Activated naive CD4-positive, alpha-beta T cell treated with anti-CD3 and anti-CD28 coated beads, Interleukin-2, amount 50 U/mL, for 16 hours (primary cell): ENCODE measurements around the gene SCAPER.
"Not testable (repeated sequence)": the region's sequence is repeated elsewhere in the genome, so short reads cannot be mapped to it uniquely, and the experiment has no call there.

ENCODE experiments used
- DNase-seq: peaks from one replicate; pipeline ENCODE4 v3.0.0-alpha.2; 2020

The SCAPER gene

DNA sequence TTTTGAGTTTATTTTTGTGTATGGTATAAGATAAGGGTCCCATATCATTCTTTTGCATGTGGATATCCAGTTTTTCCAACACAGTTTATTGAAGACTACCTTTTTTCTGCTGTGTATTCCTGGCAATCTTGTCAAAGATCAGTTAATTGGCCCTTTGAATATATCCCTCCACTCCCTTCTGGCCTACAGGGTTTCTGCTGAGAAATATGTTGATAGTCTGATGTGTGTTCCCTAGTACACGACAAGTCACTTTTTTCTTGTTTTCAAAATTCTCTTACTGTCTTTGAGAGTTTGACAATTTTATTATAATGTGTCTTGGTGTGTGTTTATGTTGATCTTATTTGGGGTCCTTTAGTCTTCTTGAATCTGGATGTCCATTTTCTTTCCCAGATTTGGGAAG lies 439.4 kb downstream of the SCAPER start:
- no peak for DNase-seq

DNA sequence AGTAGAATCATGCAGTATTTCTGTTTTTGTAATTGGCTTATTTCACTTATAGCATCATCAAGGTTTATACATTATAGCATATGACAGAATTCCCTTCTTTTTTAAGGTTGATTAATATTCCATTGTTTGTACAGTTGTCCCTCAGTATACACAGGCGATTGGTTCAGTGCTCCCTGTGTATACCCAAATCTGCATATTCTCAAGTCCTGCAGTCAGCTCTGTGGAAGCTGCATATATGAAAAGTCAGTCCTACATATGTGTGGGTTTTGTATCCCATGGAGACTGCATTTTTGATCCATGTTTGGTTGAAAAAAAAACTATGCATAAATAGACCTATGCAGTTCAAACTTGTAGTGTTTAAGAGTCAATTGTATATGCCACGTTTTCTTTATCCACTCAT lies 440.9 kb downstream of the SCAPER start:
- DNase-seq, result no peak

DNA sequence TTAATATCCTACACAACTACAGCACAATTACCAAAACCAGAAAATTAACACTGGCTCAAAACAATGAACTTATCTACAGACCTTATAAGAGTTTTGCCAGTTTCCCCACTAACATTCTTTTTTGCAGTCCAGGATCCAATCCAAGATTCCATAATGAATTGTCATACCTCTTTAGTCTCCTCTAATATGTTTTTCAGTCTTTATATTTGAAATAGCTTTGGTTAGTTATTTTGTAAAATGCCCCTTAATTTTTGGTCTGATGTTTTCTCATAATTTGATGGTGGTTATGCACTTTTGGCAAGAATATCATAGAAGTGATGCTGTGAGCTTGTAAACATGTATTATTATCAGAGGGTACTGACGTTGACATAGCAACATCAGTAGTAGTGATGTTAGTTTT lies 444.3 kb downstream of the SCAPER start:
- DNase-seq, result no peak

DNA sequence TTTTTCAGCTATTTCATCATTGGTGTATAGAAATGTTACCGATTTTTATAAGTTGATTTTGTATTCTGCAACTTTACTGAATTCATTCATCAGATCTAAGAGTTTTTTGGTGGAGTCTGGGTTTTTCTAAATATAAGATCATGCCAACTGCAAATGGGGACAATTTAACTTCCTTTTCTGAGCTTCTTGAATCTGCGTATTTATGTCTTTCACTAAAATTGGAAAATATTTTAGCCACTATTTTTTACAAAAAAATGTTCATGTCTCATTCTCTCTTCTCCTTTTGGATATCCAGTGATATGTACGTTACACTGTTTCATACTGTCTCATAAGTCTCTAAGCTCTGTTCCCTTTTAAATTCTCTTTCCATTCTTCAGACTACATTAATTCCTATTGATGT lies 444.8 kb downstream of the SCAPER start:
- no peak for DNase-seq

DNA sequence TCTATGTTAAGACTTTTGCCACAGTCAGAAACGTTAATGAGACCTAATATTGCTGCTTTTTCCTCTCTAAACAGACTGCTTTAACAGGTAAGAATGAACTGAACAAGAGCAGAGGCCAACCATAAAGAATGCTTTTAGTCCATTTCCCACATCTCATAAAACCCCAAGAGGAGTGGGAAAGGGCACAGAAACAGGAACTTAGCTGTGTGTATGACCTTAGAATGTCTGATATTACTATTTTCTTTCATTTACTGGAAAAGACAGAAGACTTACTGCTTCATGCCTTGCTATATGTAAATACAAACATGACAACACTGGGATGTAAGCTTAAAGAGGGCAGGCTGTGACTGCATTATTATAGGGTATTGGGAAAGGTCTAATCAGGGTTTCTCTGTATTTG lies 453.6 kb downstream of the SCAPER start:
- DNase-seq, result no peak

DNA sequence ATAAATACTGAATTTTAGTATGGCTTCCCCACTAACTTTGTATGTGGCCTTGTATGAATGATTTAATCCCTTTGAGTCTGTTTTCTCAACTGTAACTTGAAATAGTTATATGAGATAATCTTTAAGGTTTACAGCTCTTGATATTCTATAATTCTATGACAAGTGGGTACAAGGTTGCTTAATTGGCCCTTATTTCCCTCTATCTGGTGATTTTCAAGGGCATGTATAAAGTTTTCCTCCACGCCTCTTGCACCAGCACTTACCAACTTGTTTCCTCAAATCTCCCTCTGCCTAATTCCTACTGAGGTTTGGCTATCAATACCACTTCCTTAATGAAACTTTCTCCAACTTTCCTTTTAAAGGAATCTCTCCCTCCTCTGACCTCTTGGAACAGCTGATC lies 455.7 kb downstream of the SCAPER start:
- DNase-seq, result no peak

DNA sequence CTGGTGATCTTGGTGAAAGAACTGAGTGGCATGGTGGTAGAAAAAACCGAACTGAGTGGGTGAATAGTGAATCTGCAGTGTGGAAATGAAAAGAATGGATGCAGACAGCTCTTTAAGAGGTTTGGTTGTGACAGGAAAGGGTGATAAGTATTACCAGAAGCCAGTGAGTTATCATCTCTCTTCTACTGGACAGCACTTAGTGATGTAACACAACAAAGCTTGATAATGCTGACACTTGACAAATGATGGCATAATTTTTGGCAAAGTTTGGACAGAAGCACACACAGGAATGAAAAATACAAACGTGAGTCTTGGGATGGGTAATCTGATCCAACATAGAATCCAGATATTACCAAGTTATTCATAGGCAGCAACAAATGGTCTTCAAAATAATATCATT lies 456.4 kb downstream of the SCAPER start:
- DNase-seq, result no peak

DNA sequence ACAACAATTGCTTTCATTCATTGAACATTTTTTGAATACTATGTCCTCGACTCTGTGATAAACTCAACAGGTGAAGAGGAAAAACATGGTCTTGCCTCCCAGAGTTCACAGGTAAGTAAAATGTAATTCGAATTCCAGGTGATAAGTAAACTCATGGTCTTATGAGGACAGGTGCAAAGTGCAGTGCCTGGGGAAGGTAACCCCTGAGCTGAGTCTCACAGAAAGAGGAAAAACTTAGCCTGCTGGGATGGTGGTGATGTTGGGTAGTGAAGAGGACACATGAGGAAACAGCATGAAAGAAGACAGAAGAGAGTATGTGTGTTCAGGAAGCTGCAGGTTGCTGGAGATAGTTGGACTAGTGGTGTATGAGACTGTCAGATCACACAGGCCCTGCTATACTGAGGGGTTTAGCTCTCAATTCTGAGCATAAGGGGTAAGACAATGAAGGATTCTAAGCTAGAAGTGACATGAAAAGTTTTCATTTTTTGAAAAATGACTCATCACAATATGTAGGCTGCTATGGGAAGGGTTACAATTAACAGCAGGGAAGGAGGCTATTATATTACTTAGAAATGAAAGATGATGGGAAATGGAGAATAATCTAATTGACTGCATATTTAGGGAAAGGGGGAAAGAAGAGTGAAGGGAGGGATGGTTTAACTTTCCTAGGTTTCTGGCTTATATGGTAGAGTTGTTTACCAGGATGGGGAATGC lies 457.3 kb downstream of the SCAPER start:
- no peak for DNase-seq

DNA sequence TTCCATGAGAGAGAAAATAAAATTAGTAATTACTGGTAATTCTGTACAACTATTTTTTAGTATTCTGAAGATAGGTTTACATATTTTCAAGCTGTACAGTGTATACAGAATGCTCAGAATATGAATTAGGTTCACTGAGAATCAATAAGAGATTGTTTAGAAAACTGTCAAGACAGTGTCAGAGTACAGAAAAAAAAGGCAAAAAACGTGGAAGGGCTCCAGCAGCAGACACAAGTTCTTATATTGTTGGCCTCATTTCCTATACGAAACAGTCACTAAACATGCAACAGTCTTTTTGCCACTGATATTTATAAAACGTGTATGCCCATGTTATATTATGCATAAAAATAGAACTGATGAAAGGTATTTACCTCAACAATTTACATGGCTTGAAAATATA lies 464.7 kb downstream of the SCAPER start:
- DNase-seq, result no peak

DNA sequence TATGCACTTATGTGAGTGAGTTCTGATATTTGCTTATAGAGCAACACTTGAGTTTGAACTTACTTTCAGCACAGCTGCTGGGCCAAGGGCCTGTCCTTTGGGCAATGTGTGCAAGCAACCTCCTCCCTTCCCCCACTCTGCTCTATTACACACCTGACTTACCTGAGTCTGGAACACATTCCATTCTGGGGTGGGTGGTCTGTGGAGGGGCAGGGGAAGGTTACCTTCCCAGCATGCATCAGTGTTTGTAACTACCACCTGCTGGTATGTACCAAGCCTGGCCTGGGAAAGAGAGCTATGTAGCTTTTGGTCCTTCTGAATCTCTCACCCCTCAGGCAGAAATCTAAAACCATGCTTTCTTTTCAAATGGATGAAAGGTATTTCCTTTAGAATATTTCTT lies 465.6 kb downstream of the SCAPER start:
- DNase-seq, result no peak

DNA sequence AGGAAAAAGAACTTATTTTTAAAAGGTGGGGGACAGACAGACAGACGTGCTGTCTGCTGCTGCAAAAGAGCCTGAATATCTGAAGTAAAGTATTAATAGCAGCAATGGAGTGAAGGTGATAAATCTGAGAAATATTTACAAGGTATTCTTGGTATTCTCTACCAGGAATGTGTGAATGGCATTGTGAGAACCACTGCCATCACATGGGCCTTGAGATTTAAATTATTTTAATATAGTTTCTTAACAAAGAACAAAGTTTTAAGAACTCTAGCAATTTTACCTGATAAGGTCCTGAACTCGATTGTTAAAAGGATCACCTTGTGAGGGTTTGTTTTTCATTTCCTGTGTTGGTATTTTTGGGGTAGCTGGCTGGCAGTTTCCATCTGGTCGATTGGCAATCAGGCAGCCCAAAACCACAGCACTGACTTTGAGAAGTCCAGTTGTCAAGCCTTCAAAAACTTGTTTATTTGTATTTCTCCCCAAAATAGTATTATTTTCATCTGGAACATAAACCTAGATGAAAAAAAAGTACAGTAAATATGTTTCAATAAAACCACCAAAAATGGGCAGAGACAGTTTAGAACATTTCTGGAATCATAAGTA lies 471.2 kb downstream of the SCAPER start:
- DNase-seq, result no peak

DNA sequence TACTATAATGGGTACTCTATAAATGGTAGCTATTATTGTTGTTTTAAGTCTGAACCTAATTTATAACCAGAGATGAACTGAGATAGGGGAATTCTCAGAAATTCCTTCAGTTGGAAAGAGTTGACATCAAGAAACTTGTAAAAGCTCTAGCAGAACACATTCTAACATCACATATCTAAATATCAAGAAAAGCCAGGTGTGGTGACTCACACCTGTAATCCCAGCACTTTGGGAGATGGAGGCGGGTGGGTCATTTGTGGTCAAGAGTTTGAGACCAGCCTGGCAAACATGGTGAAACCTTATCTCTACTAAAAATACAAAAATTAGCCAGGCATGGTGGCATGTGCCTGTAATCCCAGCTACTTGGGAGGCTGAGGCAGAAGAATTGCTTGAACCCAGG lies 472.1 kb downstream of the SCAPER start:
- DNase-seq, result not testable (repeated sequence)

DNA sequence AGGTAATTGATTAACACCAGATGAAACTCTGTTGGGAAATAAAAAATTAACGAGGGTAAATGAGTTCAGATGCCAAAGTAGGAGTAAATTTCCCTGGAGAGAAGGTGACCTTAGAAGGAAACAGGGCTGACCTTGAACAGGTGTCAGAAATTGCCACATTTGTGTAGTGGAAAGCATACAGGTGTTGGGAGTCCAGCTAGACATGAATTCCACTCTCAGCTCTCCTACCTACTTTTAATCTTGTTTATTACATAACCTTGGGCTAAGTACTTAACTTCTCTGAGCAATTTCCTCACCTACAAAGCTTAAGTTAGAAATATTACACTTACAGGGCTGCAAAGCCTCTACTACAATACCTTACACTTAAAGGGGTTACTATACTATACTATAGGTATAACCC lies 472.5 kb downstream of the SCAPER start:
- DNase-seq, result no peak

DNA sequence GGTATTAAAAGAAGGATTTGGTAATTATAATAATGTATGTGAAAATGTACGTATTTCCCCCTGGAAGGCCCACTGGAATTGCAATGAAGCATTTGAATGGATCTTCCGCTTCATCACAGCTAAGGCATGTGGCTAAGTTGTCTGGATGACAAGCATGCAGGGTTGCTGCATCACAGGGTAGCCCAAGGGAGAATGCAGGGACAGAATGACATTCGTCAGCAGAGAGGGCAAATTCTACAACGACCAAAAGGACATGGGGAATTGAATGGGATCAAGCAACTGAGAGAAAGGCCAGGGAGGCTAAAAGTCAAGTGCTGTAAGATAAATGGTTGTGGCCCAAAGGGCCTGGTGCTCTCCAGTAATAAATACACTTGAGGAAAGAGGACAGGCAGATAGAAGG lies 473.2 kb downstream of the SCAPER start:
- no peak for DNase-seq

DNA sequence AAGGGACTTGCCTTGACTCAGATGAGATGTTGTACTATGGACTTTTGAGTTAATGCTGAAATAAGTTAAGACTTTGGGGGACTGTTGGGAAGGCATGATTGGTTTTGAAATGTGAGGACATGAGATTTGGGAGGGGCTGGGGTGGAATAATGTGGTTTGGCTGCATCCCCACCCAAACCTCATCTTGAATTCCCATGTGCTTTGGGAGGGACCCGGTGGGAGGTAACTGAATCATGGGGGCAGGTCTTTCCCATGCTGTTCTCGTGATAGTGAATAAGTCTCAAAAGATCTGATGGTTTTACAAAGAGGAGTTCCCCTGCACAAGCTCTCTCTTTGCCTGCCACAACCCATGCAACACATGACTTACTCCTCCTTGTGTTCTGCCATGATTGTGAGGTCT lies 474.4 kb downstream of the SCAPER start:
- DNase-seq, result not testable (repeated sequence)

DNA sequence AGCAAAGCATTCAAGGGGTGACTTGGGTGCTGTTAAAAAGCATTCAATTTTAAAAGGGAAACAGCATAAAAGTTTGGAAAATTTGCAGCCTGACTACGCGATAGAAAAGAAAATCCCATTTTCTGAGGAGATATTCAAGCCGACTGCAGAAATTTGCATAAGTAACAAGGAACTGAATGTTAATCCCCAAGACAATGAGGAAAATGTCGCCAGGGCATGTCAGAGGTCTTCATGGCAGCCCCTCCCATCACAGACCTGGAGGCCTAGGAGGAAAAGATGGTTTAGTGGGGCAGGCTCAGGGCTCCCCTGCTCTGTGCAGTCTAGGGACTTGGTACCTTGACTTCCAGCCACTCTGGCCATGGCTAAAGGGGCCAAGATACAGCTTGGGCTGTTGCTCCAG lies 475.5 kb downstream of the SCAPER start:
- no peak for DNase-seq

DNA sequence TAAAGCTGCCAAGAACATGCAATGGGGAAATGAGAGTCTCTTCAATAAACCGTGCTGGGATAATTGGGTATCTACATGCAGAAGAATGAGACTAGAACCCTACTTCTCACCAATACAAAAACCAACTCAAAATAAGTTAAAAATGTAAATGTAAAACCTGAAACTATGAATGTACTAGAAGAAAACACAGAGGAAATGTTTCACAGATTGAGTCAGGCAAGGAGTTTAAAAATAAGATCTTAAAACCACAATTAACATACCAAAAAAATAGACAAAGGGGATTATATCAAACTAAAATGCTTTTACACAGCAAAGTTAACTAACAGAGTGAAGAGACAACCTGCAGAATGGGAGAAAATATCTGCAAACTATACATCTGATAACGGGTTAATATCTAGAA lies 478.2 kb downstream of the SCAPER start:
- DNase-seq, result no peak

DNA sequence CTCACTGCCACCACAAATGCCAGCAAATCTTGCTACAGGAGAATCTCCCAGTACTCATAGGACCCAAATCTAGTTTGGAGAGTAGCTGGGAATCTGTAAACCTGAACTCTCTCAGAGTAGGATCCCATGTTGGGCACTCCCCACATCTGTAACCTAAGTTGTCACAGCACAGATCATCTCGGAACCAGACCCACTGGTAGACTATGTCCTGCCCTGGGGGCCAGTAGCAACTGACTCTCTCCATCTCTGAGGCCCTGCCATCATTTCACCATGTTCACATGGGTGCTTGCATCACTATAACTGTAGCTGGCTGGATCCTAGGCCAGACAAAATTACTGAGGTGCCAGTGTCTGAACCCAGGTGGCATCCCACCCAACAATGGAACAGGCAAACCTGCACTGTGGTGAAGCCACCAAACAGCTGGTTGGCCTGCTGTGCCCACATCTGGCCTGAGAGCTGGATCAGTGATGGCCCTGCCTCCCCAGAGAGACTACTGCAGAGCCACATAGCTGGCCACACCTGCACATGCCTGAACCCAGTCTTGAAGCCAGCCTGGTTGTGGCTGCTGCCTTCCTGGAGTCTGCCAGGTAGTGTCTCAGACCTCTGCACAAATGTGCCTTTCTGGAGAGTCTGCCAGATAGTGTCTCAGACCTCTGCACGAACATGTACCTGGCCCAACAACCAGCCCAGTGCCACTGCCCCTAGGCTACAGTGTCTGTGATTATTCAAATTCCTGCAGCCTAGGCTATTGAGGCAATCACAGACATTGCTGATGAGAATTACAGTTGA lies 486.6 kb downstream of the SCAPER start:
- no peak for DNase-seq

DNA sequence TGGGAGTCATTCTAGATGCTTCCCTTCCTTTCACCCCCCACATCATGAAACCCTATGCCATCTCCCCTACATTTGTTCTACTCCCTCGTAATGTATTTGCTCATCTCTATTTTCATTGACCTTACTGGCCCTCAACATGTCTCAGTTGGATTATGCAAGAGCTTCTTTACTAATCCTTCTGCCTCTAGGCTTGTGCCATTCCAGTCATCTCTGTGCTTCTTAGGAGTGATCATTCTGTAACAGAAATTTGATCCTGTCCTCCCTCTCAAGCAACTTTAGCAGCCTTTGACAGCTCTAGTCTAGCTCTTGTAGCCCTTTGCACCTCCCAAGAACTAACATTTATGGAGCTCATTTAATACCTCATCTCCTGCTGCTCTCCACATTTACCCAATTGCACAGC lies 503.9 kb downstream of the SCAPER start:
- no peak for DNase-seq

DNA sequence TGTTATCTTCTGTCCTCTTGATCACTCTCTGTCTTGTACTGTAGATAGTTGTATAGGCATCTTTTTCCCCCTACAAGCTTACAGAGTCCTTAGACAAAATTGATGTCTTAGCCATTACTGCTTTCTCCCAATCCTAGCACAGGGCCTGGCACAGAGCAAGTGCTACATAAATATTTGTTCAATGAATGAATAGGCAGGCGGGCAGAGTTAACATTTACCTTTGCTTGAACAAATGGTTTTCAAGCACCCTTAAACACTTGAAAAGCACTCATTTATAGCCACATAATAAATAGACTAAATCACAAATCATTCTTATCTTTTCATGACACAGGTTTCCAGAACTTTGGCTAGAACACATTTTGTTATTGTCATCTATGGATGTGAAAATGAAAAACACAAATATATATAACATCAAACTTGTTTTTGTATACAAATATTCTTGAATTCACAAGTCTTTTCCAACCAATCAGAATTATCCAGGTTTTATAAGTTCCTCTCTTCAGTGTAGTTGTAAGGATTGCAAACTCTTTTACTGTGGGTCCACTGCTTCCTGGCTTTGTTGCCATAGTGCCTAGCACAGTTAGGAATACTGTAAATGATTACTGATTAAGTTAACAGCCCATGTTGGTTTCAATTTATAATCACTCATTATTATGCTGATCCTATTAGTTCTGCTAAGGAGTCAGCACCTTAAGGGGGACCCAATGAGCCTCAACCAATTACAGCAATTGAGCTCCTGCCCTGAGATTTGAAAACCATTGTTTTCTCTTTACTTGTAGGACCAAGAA lies 506.6 kb downstream of the SCAPER start:
- no peak for DNase-seq

DNA sequence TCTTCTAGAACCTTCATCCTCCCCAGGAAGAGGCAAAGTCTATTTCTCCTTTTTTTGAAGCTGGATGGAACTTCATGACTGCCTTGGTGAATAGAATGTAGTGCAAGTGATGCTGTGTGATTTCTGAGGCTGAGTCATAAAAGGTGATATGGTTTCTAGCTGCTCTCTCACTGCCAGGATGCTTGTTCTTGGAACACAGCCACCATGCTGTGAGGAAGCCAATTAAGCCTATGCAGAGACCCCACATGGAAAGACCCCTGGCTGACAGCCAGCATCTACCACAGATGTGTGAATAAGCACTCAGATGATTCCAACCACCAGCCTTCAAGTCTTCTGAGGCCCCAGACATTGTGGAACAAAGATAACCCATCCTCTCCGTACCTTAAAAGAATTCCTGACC lies 511.5 kb downstream of the SCAPER start:
- no peak for DNase-seq

DNA sequence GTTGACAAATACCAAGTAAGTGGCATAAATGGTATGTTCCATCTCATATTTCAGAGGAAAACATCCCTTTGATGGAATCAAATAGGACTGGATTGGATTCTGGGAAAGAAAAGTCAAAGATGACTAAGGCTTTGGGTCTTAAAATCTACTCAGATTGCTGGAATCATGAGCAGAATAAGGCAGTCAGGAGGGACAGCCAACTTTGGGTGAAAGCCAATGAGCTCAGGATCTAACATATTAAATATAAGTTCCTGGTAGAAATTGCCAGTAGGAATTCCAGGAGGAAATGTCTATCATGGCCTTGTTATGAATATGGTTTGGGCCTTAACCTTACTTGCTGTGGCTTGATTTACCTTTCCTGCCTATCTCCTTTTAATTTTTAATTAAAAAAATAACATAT lies 513.3 kb downstream of the SCAPER start:
- DNase-seq, result no peak

DNA sequence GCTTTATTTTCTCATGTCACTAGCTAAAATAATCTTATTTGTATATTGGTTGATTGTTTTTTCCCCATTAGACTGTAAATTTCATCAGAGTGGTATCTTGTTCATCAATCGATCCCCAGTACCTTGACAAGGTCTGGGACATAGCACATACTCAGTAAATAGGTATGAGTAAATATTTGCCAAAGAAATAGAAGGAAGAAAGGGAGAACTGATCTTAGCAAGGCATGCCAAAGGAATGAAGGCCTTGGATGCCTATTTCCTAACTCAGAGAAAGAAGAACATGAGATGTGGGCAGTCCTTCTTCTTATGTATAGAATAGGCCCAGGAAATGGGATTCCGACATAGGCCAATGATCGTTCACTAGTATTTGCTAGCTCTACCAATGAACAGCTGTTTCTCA lies 513.8 kb downstream of the SCAPER start:
- DNase-seq, result no peak

DNA sequence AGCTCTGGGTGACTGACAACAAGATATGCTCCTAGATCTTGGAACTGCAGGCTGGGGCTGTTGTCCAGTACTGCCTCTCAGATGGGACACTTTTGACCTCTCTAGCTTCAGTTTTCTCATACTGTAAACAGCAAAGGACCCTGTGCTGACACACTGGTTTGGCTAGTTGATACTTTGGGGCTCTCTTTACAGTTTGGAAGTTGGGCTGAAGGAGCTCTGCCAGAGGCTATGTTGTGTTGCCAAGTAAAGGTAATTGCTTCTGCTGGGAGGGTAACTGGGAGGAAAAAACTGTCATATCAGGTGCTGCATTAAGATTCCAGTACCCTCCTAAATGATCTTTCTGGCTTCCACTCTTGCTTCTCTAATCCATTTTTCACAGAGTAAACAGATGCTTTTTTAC lies 514.6 kb downstream of the SCAPER start:
- DNase-seq, result no peak
